Endometrial microvascular endothelial cells (primary cell): ENCODE results near the gene INHBC. TPM values are rescaled to one million over a fixed set of nuclear protein-coding genes. Genes with fewer than 3 reads are reported as not detected.

Source experiments
- in situ Hi-C: cut with HindIII; loops from 2 replicates; pipeline ENCODE4 v1.10.0; 2017; ENCODE audit warnings: low sequenced_read_pairs, low pct_unique_long_range_greater_than_20kb; ENCODE audit errors: inconsistent ontology term
- total RNA-seq: library from RNA; depleted of rRNA; stranded (reverse); fragments of >200 nt; gene quantifications from one replicate; pipeline ENCODE4 v1.2.3, GENCODE V29; 2015; ENCODE audit errors: inconsistent ontology term

Gene INHBC
- total RNA-seq, 1 donor from 2014 or later = not detected

GRCh38 chr12:57496822-57497221 lies 62.2 kb downstream of the INHBC start:
- in situ Hi-C loops = no loop called here

GRCh38 chr12:57497223-57498131 lies 62.9 kb downstream of the INHBC start:
- in situ Hi-C loops = no loop called here

- in situ Hi-C loops = no loop called here
These were observed 63.5 kb downstream of the INHBC start for GRCh38 chr12:57498132-57498502.

- in situ Hi-C loops = no loop called here
These were observed 64.0 kb downstream of the INHBC start for GRCh38 chr12:57498571-57498970.

GRCh38 chr12:57500213-57500612 lies 65.6 kb downstream of the INHBC start:
- in situ Hi-C loops = no loop called here

Other genes with a start within 250 kb of the INHBC start
- 0.19 TPM for gene NXPH4, start 218.0 kb upstream of the INHBC start, total RNA-seq
- gene SHMT2, start 205.1 kb upstream of the INHBC start, total RNA-seq = 172 TPM
- 0.37 TPM for gene STAC3, start 183.6 kb upstream of the INHBC start, total RNA-seq
- gene R3HDM2, start 3.7 kb upstream of the INHBC start, total RNA-seq = 16.8 TPM
- not detected for gene INHBE, start 20.5 kb downstream of the INHBC start, total RNA-seq
- gene GLI1, start 25.0 kb downstream of the INHBC start, total RNA-seq = not detected
- not detected for gene ARHGAP9, start 45.1 kb downstream of the INHBC start, total RNA-seq
- 119 TPM for gene MARS1, start 53.3 kb downstream of the INHBC start, total RNA-seq
- 6.6 TPM for gene DDIT3, start 85.7 kb downstream of the INHBC start, total RNA-seq
- 8.7 TPM for gene MBD6, start 88.0 kb downstream of the INHBC start, total RNA-seq
- gene DCTN2, start 112.4 kb downstream of the INHBC start, total RNA-seq = 221 TPM
- not detected for gene KIF5A, start 115.3 kb downstream of the INHBC start, total RNA-seq
- 12.5 TPM for gene PIP4K2C, start 156.4 kb downstream of the INHBC start, total RNA-seq
- gene DTX3, start 170.0 kb downstream of the INHBC start, total RNA-seq = 6.2 TPM
- 0.09 TPM for gene ARHGEF25, start 176.7 kb downstream of the INHBC start, total RNA-seq
- gene B4GALNT1, start 198.4 kb downstream of the INHBC start, total RNA-seq = 0.19 TPM